ENCODE results near the gene PLEKHB1. TPM values are rescaled to one million over a fixed set of nuclear protein-coding genes. Genes with fewer than 3 reads are reported as not detected.
A peak's percentile ranks its signal among the peaks of the same experiment; 100 is the strongest.

Gene PLEKHB1
- total RNA-seq, 1 experiment from 2014 or later = 37.1 TPM

DNA sequence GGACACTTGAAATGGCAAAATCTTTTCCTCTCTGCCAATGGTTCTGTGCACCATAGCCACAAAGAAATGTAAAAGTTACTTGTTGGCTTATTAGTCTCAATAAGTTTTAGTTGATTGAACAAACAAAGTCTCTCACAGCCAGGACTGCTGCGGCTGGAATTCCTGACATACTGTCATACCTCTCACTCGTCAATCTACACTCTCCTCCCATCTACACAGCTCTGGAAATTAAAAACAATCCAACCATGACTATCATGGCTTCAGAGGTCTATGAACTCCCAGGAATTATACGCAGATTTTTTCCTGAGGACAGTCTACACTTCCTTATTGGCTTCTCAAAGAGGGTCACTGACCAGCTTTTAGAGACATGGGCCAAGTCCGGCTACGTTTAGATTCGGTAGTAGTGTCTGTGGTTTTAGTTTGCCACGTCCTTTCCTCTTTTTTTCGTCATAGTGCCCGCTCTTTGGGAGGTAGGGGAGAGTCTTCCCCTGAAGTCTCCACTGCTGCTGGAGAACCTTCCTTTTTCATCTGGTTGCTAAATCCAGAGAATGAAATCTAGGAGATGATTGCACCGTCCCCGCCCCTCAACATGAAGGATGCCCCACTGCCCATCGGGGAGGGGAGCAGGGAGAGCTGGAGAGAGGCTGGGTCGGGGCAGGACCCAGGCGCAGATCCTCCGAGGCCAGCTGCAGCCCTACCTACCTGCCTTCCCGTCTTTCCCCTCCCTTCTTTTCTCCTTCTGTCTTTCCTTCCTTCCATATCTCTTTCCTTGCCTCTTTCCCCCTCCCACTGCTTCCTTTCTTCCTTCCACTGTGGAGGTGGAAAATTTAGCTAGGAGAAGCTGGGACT is 1.0 kb upstream of the PLEKHB1 start:
- H3K79me1 ChIP-seq (ENCODE audit: insufficient read depth, low read depth, low read length, poor library complexity, severe bottlenecking) = no peaks in the 10 kb centered on the region
- H3T11ph ChIP-seq (ENCODE audit: low read length) = no peak overlapping the region
- no peak overlapping the region for H2AFZ ChIP-seq (ENCODE audit: low read length)
- H4K20me1 ChIP-seq (ENCODE audit: control insufficient read depth, insufficient read depth, insufficient read length) = no peaks in the 10 kb centered on the region
- no peak overlapping the region for H4K5ac ChIP-seq (ENCODE audit: insufficient read length, low read depth, low read length)
- H2AK5ac ChIP-seq (ENCODE audit: insufficient read length, low read length) = no peak overlapping the region
- no peak overlapping the region for H2BK5ac ChIP-seq (ENCODE audit: insufficient read length, low read length)
- H4K8ac ChIP-seq (replicated peaks; ENCODE audit: insufficient read length, low read depth, low read length) = no peak overlapping the region
- H2BK12ac ChIP-seq (ENCODE audit: insufficient read length, low read depth, low read length) = no peak overlapping the region
- peaks cover 12% of the 10 kb centered on the region for H3K27me3 Mint-ChIP-seq (ENCODE audit: low read depth)
- no peak overlapping the region for H3K27ac ChIP-seq (ENCODE audit: insufficient read length, low read depth, low read length)
- peak overlapping the region; percentile 68 for H3K4me2 ChIP-seq (ENCODE audit: insufficient read depth, insufficient read length, low read length)
- H2BK20ac ChIP-seq (ENCODE audit: low read depth, low read length, poor library complexity, severe bottlenecking) = no peak overlapping the region
- no peak overlapping the region for H3K23ac ChIP-seq (ENCODE audit: insufficient read length, low read depth, low read length)
- H3K4me3 Mint-ChIP-seq = peak overlapping the region; percentile 73 to 85
- H3K18ac ChIP-seq (ENCODE audit: insufficient read length, low read depth, low read length) = peak overlapping the region; percentile 9
- no peaks in the 10 kb centered on the region for H3K9me3 ChIP-seq (ENCODE audit: control insufficient read depth, low read depth, low read length)
- no peak overlapping the region for H2BK15ac ChIP-seq (ENCODE audit: low read depth, low read length)
- no peaks in the 10 kb centered on the region for H3K36me3 Mint-ChIP-seq (ENCODE audit: insufficient read depth in 1 of 3, low read depth in 3 of 3)
- no peak for TF ChIP-seq CTCF (conservative IDR thresholded peaks at IDR 0.05)
- peak overlapping the region; percentile 45 to 92 (median 47); a peak in 5 of 7 replicates for H3K27ac Mint-ChIP-seq
- WGBS (ENCODE audit: extremely low coverage, insufficient read length, low lambda C conversion rate) = no CpG with 5 or more reads among the region's 16 CpGs
- 0 out of 2 replicates have a peak overlapping the region, but pooled peaks have one; percentile 11 for H3K14ac ChIP-seq (ENCODE audit: insufficient read depth, low read length)
- 0 out of 2 replicates have a peak, but pooled peaks cover 2% of the 10 kb centered on the region for H3K4me1 ChIP-seq (ENCODE audit: insufficient read depth, low read length)
- H4K91ac ChIP-seq (ENCODE audit: insufficient read length, low read depth, low read length) = no peak overlapping the region
- no peaks in the 10 kb centered on the region for H3K79me2 ChIP-seq (ENCODE audit: insufficient read depth, low read length)
- no peaks in the 10 kb centered on the region; the same call in 1 of the 2 replicates for H3K27me3 ChIP-seq (ENCODE audit: insufficient read depth, low read length)
- no peak overlapping the region for H3K4ac ChIP-seq (ENCODE audit: low read depth, low read length)
- peak; percentile 50 for DNase-seq
- no peak overlapping the region for H3K56ac ChIP-seq (ENCODE audit: insufficient read length, low read depth, low read length)
- H3K9ac ChIP-seq (ENCODE audit: extremely low read depth, insufficient read length, low read length) = peak overlapping the region; percentile 1
- H3K4me1 Mint-ChIP-seq = peaks cover 37 to 45% of the 10 kb centered on the region in 2 experiments
- H3K23me2 ChIP-seq (ENCODE audit: insufficient read length, low read depth, low read length, poor library complexity, severe bottlenecking) = peaks cover 18% of the 10 kb centered on the region
- H2BK120ac ChIP-seq (ENCODE audit: low read depth, low read length, poor library complexity, severe bottlenecking) = no peak overlapping the region
- no peaks in the 10 kb centered on the region for H3K9me3 Mint-ChIP-seq

Measured in H9 (cell line).